Transverse colon (tissue), 3 donors: Measurements from ENCODE around the gene PSMF1.

Source experiments
- CTCF ChIP-seq, 5 experiments: fragments of 200-600 bp in 3 of 5; fragments of 450-650 bp in 2 of 5; sonication (generic) in 3 of 5; IDR thresholded peaks; 1 replicate in 2 of 5; 2 replicates in 3 of 5; pipeline ENCODE4 v1.5.1; 2016 to 2017; ENCODE audit warnings: antibody characterized with exemption in 5 of 5, inconsistent platforms in 3 of 5, mild to moderate bottlenecking in 2 of 5, moderate library complexity in 1 of 5
- EP300 ChIP-seq: sonication (generic); formaldehyde crosslinking; IDR thresholded peaks from one replicate; pipeline ENCODE4 v1.6.1; 2017; ENCODE audit warnings: antibody characterized with exemption, low read depth
- POLR2A ChIP-seq: fragments of 450-650 bp; IDR thresholded peaks from one replicate; pipeline ENCODE4 v1.6.1; 2016; ENCODE audit warnings: antibody characterized with exemption, mild to moderate bottlenecking, moderate library complexity

- no peak for TF ChIP-seq EP300
- no peak for TF ChIP-seq CTCF (IDR thresholded peaks at IDR 0.05)
- no peak for TF ChIP-seq POLR2A
Observed at GRCh38 chr20:1185316-1185741, 66.9 kb downstream of the PSMF1 start.
